HepG2 (cell line): ENCODE measurements around the gene CTNND2. TPM values are rescaled to one million over a fixed set of nuclear protein-coding genes. Genes with fewer than 3 reads are reported as not detected.

Source experiments
- ATAC-seq: fragments of 200-7000 bp; cut with Tn5 transposase; 3 replicates; pipeline ENCODE4 v1.9.1; 2020; ENCODE audit warnings: mild to moderate bottlenecking, moderate library complexity
- BruUV-seq: library from RNA; stranded (reverse); fragments of 400-500 nt; replicated peaks from 2 replicates; lab custom pipeline; 2021; lab: Mats Ljungman, UMichigan
- CTCF ChIA-PET: fragments of 300-600 bp; formaldehyde crosslinking; extraction: SDS; loops from one replicate; lab custom pipeline; 2021; ENCODE audit warnings: low total read pairs, inconsistent platforms, low intra/inter-chr PET ratio; lab: Yijun Ruan, JAX
- POLR2A ChIA-PET: fragments of 350-600 bp; sonication (Branson Sonifier 250); formaldehyde crosslinking; loops from one replicate; lab custom pipeline; 2020; ENCODE audit warnings: antibody characterized with exemption, inconsistent platforms; lab: Yijun Ruan, JAX
- DNase-seq: peaks from one replicate; pipeline ENCODE4 v3.0.0-alpha.2; 2015; ENCODE audit warnings: low spot score
- FAIRE-seq: peaks from 3 replicates; lab custom pipeline; 2011; peaks lifted over from hg19 to GRCh38; lab: Jason Lieb, UNC
- H2AFZ ChIP-seq: one replicate; pipeline ENCODE4 v1.6.1; 2011; ENCODE audit warnings: low read length, inconsistent platforms
- H3K27ac ChIP-seq: fragments of 300-600 bp; 3 replicates; pipeline ENCODE4 v1.8.0; 2011; ENCODE audit warnings: mixed run types, mild to moderate bottlenecking, mixed read lengths, low read length, inconsistent platforms; ENCODE audit not compliant: insufficient read depth; ENCODE audit errors: extremely low read length
- H3K27me3 ChIP-seq, 2 experiments: fragments of 200-600 bp in 1 of 2; 2 replicates in 1 of 2; 3 replicates in 1 of 2; pipeline versions ENCODE4 v1.6.0 to v1.8.0; 2011; ENCODE audit warnings: low read length in 2 of 2, mild to moderate bottlenecking in 2 of 2, moderate library complexity in 2 of 2, inconsistent platforms in 1 of 2; ENCODE audit not compliant: insufficient read depth in 2 of 2, control insufficient read depth in 1 of 2
- H3K36me3 ChIP-seq, 2 experiments: fragments of 200-600 bp in 1 of 2; replicated peaks in 1 of 2; 2 replicates in 1 of 2; 3 replicates in 1 of 2; pipeline versions ENCODE4 v1.5.1 to v1.8.0; 2011; ENCODE audit warnings: low read length in 2 of 2, inconsistent platforms in 1 of 2; ENCODE audit not compliant: insufficient read depth in 2 of 2, control insufficient read depth in 1 of 2
- H3K4me1 ChIP-seq: 2 replicates; pipeline ENCODE4 v1.5.1; 2012; ENCODE audit warnings: low read length, inconsistent platforms; ENCODE audit not compliant: insufficient read depth
- H3K4me2 ChIP-seq: 2 replicates; pipeline ENCODE4 v1.6.0; 2011; ENCODE audit warnings: low read depth, low read length, inconsistent platforms
- H3K4me3 ChIP-seq, 3 experiments: fragments of 200-600 bp in 1 of 3; sonication (generic), shearing (Covaris generic) in 1 of 3; replicated peaks in 1 of 3; 2 replicates each; pipeline ENCODE4 v1.5.1; 2011 to 2016; ENCODE audit warnings: low read length in 3 of 3, inconsistent platforms in 2 of 3, low read depth in 2 of 3, mild to moderate bottlenecking in 2 of 3, control low read depth in 1 of 3, mixed read lengths in 1 of 3; ENCODE audit not compliant: insufficient read depth in 1 of 3
- H3K79me2 ChIP-seq: one replicate; pipeline ENCODE4 v1.6.1; 2011; ENCODE audit warnings: low read length, inconsistent platforms; ENCODE audit not compliant: insufficient read depth
- H3K9ac ChIP-seq: 2 replicates; pipeline ENCODE4 v1.6.0; 2011; ENCODE audit warnings: mild to moderate bottlenecking, low read depth, low read length, inconsistent platforms; ENCODE audit not compliant: insufficient read depth
- H3K9me3 ChIP-seq: 2 replicates; pipeline ENCODE4 v1.5.1; 2012; ENCODE audit warnings: mild to moderate bottlenecking, low read length
- H4K20me1 ChIP-seq: 2 replicates; pipeline ENCODE4 v1.6.0; 2011; ENCODE audit warnings: inconsistent platforms, mild to moderate bottlenecking, low read length, moderate library complexity; ENCODE audit not compliant: insufficient read depth
- ELF1 ChIP-seq: sonication (generic); formaldehyde crosslinking; IDR thresholded peaks from 2 replicates; pipeline ENCODE4 v1.4.0; 2020; ENCODE audit warnings: missing genetic modification reagents
- NBN ChIP-seq: fragments of 450-650 bp; conservative IDR thresholded peaks from 2 replicates; pipeline ENCODE4 v1.6.1; 2017
- ONECUT2 ChIP-seq: sonication (generic); formaldehyde crosslinking; IDR thresholded peaks from 2 replicates; pipeline ENCODE4 v1.4.0; 2020; ENCODE audit warnings: missing genetic modification reagents
- U2AF2 ChIP-seq: fragments of 200-400 bp; formaldehyde crosslinking; IDR thresholded peaks from 2 replicates; pipeline ENCODE4 v1.6.1; 2017; ENCODE audit warnings: low read depth, mild to moderate bottlenecking, low read length
- ZNF776 ChIP-seq: sonication (generic); formaldehyde crosslinking; IDR thresholded peaks from 2 replicates; pipeline ENCODE4 v1.4.0; 2020; ENCODE audit warnings: mild to moderate bottlenecking, missing genetic modification reagents
- WGBS: methylation state at CpG from one replicate; pipeline ENCODE4 v1.1.6; 2017; ENCODE audit warnings: low lambda C conversion rate; 5-methylcytosine and 5-hydroxymethylcytosine counted together
- in situ Hi-C: cut with HindIII; loops from 2 replicates; pipeline ENCODE4 v1.10.0; 2017; ENCODE audit warnings: low pct_unique_long_range_greater_than_20kb; ENCODE audit not compliant: extremely low pct_ligation_motif_present
- intact Hi-C: fragments of 100-400 bp; cut with micrococcal nuclease; formaldehyde crosslinking; loops from one replicate; pipeline ENCODE4 v1.10.0; 2022; ENCODE audit not compliant: unreplicated experiment
- polyA plus RNA-seq, 8 experiments: library from polyadenylated mRNA; depleted of rRNA in 3 of 8; stranded (reverse) in 7 of 8; unstranded in 1 of 8; fragments of >200 nt; fragmentation: Illumina TruSeq in 4 of 8; extraction: Trizol in 4 of 8; gene quantifications; 2 replicates each; pipeline versions ENCODE4 v1.2.1 to v1.2.3, GENCODE V29; 2011 to 2016; ENCODE audit warnings: low read depth in 4 of 8, missing spikeins in 1 of 8, mixed read lengths in 1 of 8; ENCODE audit not compliant: insufficient read depth in 1 of 8
- total RNA-seq, 5 experiments: library from RNA; depleted of rRNA; stranded (reverse); fragments of >200 nt; fragmentation: Illumina TruSeq; extraction: Trizol; gene quantifications; 2 replicates each; pipeline ENCODE4 v1.2.3, GENCODE V29; 2016; ENCODE audit warnings: low read depth in 1 of 5
- TF ChIP-seq, protein P1 (sequence below): sonication (generic); formaldehyde crosslinking; IDR thresholded peaks from 2 replicates; pipeline ENCODE4 v1.8.0; 2022; ENCODE audit warnings: missing genetic modification reagents, mild to moderate bottlenecking, inconsistent platforms, borderline replicate concordance
- TF ChIP-seq, protein P2 (sequence below): sonication (generic); formaldehyde crosslinking; IDR thresholded peaks from 2 replicates; pipeline ENCODE4 v1.9.0; 2021; ENCODE audit warnings: mild to moderate bottlenecking, missing genetic modification reagents

The CTNND2 gene
- total and polyA plus RNA-seq, 2 of the 13 experiments (the other 11 are each of a cell fraction or from before 2014, with no cell fraction given): not detected

DNA sequence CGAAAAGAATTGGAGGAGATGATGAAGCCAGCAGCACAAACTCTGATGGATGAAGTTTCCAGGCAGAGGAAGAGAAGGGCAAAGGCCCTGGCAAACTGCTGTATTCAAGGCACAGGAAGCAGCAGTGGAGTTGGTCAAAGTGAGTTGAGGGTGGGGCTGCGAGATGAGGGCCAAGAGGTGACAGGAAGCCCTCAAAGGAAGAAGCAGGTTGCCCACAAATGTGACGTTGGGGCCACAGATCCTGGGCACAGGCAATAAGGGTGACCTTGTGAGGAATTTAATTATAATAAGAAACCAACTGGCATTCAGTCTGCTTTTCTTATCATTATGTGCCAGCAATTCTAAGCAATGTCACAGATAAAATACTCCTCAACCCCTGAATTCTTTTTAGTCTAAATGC, 261.8 kb downstream of the CTNND2 start:
- Histone ChIP-seq H2AFZ (peak overlapping the region; percentile 83), H3K27ac (no peak overlapping the region), H3K27me3 (no peaks in the 10 kb centered on the region), H3K4me1 (no peaks in the 10 kb centered on the region), H3K4me2 (no peak overlapping the region), H3K9ac (no peak overlapping the region), H3K9me3 (no peaks in the 10 kb centered on the region), H4K20me1 (no peaks in the 10 kb centered on the region), H3K4me3 (no peak overlapping the region), H3K36me3 (no peaks in the 10 kb centered on the region), H3K79me2 (no peaks in the 10 kb centered on the region)
- ChIA-PET CTCF (no interaction called here), POLR2A (no interaction called here)
- in situ Hi-C loops: no loop called here
- 25% methylated on average over 3 of the region's 3 CpGs for WGBS
- intact Hi-C loops: no loop called here
- FAIRE-seq: no peak
- BruUV-seq: no TSS peak
- no peak for TF ChIP-seq U2AF2
- TF ChIP-seq, protein P1, sequence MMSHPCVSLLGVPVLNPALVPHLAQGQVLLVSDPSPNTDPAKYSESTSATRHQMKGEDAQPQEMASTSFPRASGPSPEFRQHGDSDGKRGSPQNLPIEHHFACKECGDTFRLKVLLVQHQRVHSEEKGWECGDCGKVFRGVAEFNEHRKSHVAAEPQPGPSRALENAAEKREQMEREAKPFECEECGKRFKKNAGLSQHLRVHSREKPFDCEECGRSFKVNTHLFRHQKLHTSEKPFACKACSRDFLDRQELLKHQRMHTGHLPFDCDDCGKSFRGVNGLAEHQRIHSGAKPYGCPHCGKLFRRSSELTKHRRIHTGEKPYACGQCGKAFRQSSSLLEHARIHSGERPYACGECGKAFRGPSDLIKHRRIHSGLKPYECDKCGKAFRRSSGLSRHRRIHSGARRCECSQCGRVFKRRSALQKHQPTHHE: no peak
- TF ChIP-seq ONECUT2: no peak
- no peak for TF ChIP-seq NBN
- TF ChIP-seq, protein P2, sequence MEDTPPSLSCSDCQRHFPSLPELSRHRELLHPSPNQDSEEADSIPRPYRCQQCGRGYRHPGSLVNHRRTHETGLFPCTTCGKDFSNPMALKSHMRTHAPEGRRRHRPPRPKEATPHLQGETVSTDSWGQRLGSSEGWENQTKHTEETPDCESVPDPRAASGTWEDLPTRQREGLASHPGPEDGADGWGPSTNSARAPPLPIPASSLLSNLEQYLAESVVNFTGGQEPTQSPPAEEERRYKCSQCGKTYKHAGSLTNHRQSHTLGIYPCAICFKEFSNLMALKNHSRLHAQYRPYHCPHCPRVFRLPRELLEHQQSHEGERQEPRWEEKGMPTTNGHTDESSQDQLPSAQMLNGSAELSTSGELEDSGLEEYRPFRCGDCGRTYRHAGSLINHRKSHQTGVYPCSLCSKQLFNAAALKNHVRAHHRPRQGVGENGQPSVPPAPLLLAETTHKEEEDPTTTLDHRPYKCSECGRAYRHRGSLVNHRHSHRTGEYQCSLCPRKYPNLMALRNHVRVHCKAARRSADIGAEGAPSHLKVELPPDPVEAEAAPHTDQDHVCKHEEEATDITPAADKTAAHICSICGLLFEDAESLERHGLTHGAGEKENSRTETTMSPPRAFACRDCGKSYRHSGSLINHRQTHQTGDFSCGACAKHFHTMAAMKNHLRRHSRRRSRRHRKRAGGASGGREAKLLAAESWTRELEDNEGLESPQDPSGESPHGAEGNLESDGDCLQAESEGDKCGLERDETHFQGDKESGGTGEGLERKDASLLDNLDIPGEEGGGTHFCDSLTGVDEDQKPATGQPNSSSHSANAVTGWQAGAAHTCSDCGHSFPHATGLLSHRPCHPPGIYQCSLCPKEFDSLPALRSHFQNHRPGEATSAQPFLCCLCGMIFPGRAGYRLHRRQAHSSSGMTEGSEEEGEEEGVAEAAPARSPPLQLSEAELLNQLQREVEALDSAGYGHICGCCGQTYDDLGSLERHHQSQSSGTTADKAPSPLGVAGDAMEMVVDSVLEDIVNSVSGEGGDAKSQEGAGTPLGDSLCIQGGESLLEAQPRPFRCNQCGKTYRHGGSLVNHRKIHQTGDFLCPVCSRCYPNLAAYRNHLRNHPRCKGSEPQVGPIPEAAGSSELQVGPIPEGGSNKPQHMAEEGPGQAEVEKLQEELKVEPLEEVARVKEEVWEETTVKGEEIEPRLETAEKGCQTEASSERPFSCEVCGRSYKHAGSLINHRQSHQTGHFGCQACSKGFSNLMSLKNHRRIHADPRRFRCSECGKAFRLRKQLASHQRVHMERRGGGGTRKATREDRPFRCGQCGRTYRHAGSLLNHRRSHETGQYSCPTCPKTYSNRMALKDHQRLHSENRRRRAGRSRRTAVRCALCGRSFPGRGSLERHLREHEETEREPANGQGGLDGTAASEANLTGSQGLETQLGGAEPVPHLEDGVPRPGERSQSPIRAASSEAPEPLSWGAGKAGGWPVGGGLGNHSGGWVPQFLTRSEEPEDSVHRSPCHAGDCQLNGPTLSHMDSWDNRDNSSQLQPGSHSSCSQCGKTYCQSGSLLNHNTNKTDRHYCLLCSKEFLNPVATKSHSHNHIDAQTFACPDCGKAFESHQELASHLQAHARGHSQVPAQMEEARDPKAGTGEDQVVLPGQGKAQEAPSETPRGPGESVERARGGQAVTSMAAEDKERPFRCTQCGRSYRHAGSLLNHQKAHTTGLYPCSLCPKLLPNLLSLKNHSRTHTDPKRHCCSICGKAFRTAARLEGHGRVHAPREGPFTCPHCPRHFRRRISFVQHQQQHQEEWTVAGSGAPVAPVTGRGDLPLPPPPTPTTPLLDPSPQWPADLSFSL: no peak
- TF ChIP-seq ZNF776 (CRISPR knock-in tag): no peak
- no peak for TF ChIP-seq ELF1 (CRISPR knock-in tag)
- ATAC-seq: no peak
- DNase-seq: no peak
